HepG2 (cell line): ENCODE measurements around the gene ZNF597. TPM values are rescaled to one million over a fixed set of nuclear protein-coding genes. Genes with fewer than 3 reads are reported as not detected.

Experiments used
- CHCHD3 ChIP-seq: sonication (generic); formaldehyde crosslinking; IDR thresholded peaks from 2 replicates; pipeline ENCODE4 v1.8.0; 2022; ENCODE audit warnings: mild to moderate bottlenecking, missing genetic modification reagents, moderate library complexity
- CHD2 ChIP-seq: IDR thresholded peaks from 2 replicates; pipeline ENCODE4 v1.6.1; 2011; ENCODE audit warnings: low read depth, low read length, improper control_type of control experiment
- MAZ ChIP-seq, 2 experiments: sonication (generic) in 1 of 2; formaldehyde crosslinking in 1 of 2; IDR thresholded peaks; 2 replicates each; pipeline versions ENCODE4 v1.5.0 to v1.6.1; 2012 to 2020; ENCODE audit warnings: low read depth in 2 of 2, mild to moderate bottlenecking in 2 of 2, borderline replicate concordance in 1 of 2, improper control_type of control experiment in 1 of 2, low read length in 1 of 2, missing genetic modification reagents in 1 of 2, moderate library complexity in 1 of 2
- MXD4 ChIP-seq: IDR thresholded peaks from 2 replicates; pipeline ENCODE4 v1.6.1; 2016; ENCODE audit warnings: mild to moderate bottlenecking, missing biosample characterization, missing genetic modification reagents
- MXI1 ChIP-seq: IDR thresholded peaks from 3 replicates; pipeline ENCODE4 v1.6.1; 2012; ENCODE audit warnings: low read depth, low read length, inconsistent platforms, borderline replicate concordance
- NFE2L1 ChIP-seq: sonication (generic); formaldehyde crosslinking; IDR thresholded peaks from 2 replicates; pipeline ENCODE4 v1.4.0; 2020; ENCODE audit warnings: missing genetic modification reagents, mild to moderate bottlenecking, borderline replicate concordance
- SALL2 ChIP-seq: sonication (generic); formaldehyde crosslinking; IDR thresholded peaks from 2 replicates; pipeline ENCODE4 v1.8.1; 2023; ENCODE audit warnings: mild to moderate bottlenecking, missing genetic modification reagents, inconsistent platforms
- SMAD1 ChIP-seq: sonication (generic); formaldehyde crosslinking; IDR thresholded peaks from 2 replicates; pipeline ENCODE4 v1.4.0; 2020; ENCODE audit warnings: missing genetic modification reagents, low read depth, mild to moderate bottlenecking, borderline replicate concordance
- SMYD3 ChIP-seq: sonication (generic); formaldehyde crosslinking; IDR thresholded peaks from 2 replicates; pipeline ENCODE4 v1.8.1; 2023; ENCODE audit warnings: mild to moderate bottlenecking, missing genetic modification reagents
- SUZ12 ChIP-seq: fragments of 150-350 bp; IDR thresholded peaks from 2 replicates; pipeline ENCODE4 v1.6.1; 2014; ENCODE audit warnings: low read depth, low read length
- TARDBP ChIP-seq: sonication (generic); formaldehyde crosslinking; IDR thresholded peaks from 2 replicates; pipeline ENCODE4 v1.8.0; 2022; ENCODE audit warnings: mild to moderate bottlenecking, missing genetic modification reagents
- THAP11 ChIP-seq: IDR thresholded peaks from 2 replicates; pipeline ENCODE4 v1.6.1; 2016; ENCODE audit warnings: missing biosample characterization, missing genetic modification reagents
- ZMYM3 ChIP-seq: sonication (generic); formaldehyde crosslinking; IDR thresholded peaks from 2 replicates; pipeline ENCODE4 v1.5.1; 2020; ENCODE audit warnings: mild to moderate bottlenecking, missing genetic modification reagents
- ZNF589 ChIP-seq: sonication (generic); formaldehyde crosslinking; conservative IDR thresholded peaks from 2 replicates; pipeline ENCODE4 v1.8.0; 2022; ENCODE audit warnings: mild to moderate bottlenecking, moderate library complexity, missing genetic modification reagents
- ZNF747 ChIP-seq: sonication (generic); formaldehyde crosslinking; IDR thresholded peaks from 2 replicates; pipeline ENCODE4 v1.8.1; 2023; ENCODE audit warnings: missing genetic modification reagents, mild to moderate bottlenecking, borderline replicate concordance
- ZNF776 ChIP-seq: sonication (generic); formaldehyde crosslinking; IDR thresholded peaks from 2 replicates; pipeline ENCODE4 v1.4.0; 2020; ENCODE audit warnings: mild to moderate bottlenecking, missing genetic modification reagents
- polyA plus RNA-seq, 8 experiments: library from polyadenylated mRNA; depleted of rRNA in 3 of 8; stranded (reverse) in 7 of 8; unstranded in 1 of 8; fragments of >200 nt; fragmentation: Illumina TruSeq in 4 of 8; extraction: Trizol in 4 of 8; gene quantifications; 2 replicates each; pipeline versions ENCODE4 v1.2.1 to v1.2.3, GENCODE V29; 2011 to 2016; ENCODE audit warnings: low read depth in 4 of 8, missing spikeins in 1 of 8, mixed read lengths in 1 of 8; ENCODE audit not compliant: insufficient read depth in 1 of 8
- total RNA-seq, 5 experiments: library from RNA; depleted of rRNA; stranded (reverse); fragments of >200 nt; fragmentation: Illumina TruSeq; extraction: Trizol; gene quantifications; 2 replicates each; pipeline ENCODE4 v1.2.3, GENCODE V29; 2016; ENCODE audit warnings: low read depth in 1 of 5
- TF ChIP-seq, protein P1 (sequence below): sonication (generic); formaldehyde crosslinking; IDR thresholded peaks from 2 replicates; pipeline ENCODE4 v1.4.0; 2020; ENCODE audit warnings: mild to moderate bottlenecking, low read depth, missing genetic modification reagents
- TF ChIP-seq, protein P2 (sequence below): IDR thresholded peaks from 2 replicates; pipeline ENCODE4 v1.6.1; 2016; ENCODE audit warnings: low read depth, borderline replicate concordance
- TF ChIP-seq, protein P3 (sequence below), 2 experiments: fragments of 450-650 bp in 1 of 2; sonication (generic) in 1 of 2; formaldehyde crosslinking; IDR thresholded peaks; 2 replicates each; pipeline versions ENCODE4 v1.5.0 to v1.8.0; 2020 to 2022; ENCODE audit warnings: mild to moderate bottlenecking in 1 of 2, missing genetic modification reagents in 1 of 2
- TF ChIP-seq, protein P4 (sequence below): sonication (generic); formaldehyde crosslinking; IDR thresholded peaks from 2 replicates; pipeline ENCODE4 v1.5.0; 2020; ENCODE audit warnings: mild to moderate bottlenecking, missing genetic modification reagents

The ZNF597 gene
- total and polyA plus RNA-seq, 2 of the 13 experiments (the other 11 are each of a cell fraction or from before 2014, with no cell fraction given): 1.3 to 2.4 TPM

DNA sequence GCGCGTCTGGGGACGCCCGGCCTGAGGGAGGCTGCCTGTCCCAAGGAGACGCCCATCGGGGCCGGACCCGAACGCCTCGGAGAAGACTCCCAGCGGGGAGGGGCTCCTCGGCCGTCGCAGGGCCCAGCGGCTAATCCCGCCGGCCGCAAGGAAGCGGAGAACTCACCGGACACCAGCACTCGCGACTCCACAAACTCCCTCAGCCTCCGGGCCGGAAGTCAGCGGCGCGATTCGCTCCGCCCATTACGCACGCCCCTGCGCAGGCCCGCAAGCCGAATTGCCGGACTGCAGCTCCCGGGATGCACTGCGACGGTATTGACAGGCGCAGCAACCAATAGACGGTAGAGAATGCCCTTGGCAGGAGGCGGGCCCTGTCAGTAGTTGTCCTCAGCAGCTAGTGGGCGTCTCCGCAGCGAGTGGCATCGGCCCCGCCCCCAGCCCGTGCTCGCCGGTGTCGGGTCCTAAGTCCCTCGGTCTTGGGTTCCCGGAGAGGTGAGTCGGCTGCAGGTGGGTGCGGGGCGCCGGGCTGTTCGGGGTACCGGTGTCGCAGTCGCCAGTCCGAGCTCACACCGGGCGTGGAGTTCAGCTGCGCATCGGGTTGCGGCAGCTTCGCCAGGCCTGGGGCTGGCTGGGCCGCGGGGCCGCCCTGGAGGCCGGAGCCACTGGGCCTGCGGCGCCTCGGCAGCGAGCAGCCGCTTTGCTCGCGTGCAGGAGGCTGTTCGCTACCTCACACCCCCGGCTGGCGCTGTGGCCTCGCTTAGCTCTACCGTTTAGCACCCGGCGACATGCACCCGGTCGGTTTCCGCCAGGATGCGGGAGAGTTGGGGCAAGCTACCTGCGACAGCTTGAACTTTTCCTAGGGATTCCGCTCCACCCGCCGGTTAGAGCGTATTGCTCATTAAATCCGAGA, 42.3 kb downstream of the ZNF597 start, which contains the start of the genes ZNF174 and ZSCAN32 (continued):
- TF ChIP-seq, protein P1, sequence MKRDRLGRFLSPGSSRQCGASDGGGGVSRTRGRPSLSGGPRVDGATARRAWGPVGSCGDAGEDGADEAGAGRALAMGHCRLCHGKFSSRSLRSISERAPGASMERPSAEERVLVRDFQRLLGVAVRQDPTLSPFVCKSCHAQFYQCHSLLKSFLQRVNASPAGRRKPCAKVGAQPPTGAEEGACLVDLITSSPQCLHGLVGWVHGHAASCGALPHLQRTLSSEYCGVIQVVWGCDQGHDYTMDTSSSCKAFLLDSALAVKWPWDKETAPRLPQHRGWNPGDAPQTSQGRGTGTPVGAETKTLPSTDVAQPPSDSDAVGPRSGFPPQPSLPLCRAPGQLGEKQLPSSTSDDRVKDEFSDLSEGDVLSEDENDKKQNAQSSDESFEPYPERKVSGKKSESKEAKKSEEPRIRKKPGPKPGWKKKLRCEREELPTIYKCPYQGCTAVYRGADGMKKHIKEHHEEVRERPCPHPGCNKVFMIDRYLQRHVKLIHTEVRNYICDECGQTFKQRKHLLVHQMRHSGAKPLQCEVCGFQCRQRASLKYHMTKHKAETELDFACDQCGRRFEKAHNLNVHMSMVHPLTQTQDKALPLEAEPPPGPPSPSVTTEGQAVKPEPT (CRISPR knock-in tag): 0 out of 2 replicates have a peak, but pooled peaks have one; percentile 0
- TF ChIP-seq NFE2L1 (no peak), MAZ (IDR thresholded peaks at IDR 0.05; ENCODE audit: borderline replicate concordance, low read depth, low read length) (no peak), MAZ (CRISPR knock-in tag; IDR thresholded peaks at IDR 0.05; ENCODE audit: low read depth) (peak; percentile 93), SALL2 (CRISPR knock-in tag) (peak; percentile 87), TARDBP (CRISPR knock-in tag) (peak; percentile 92; the same call in 1 of the 2 replicates), ZMYM3 (CRISPR knock-in tag) (peak; percentile 64; the same call in 1 of the 2 replicates), SMAD1 (CRISPR knock-in tag) (peak; percentile 50; the same call in 1 of the 2 replicates), MXI1 (peak; percentile 83; the same call in 1 of the 3 replicates), CHD2 (peak; percentile 71), THAP11 (CRISPR knock-in tag) (peak; percentile 98), CHCHD3 (CRISPR knock-in tag) (0 out of 2 replicates have a peak, but pooled peaks have one; percentile 76), SMYD3 (CRISPR knock-in tag) (peak; percentile 30; the same call in 1 of the 2 replicates), SUZ12 (peak; percentile 82), MXD4 (peak; percentile 77), ZNF589 (CRISPR knock-in tag) (no peak; the same call in none of the 2 replicates), ZNF776 (CRISPR knock-in tag) (peak; percentile 44), ZNF747 (CRISPR knock-in tag) (peak; percentile 77)
- TF ChIP-seq, protein P2, sequence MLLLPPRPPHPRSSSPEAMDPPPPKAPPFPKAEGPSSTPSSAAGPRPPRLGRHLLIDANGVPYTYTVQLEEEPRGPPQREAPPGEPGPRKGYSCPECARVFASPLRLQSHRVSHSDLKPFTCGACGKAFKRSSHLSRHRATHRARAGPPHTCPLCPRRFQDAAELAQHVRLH (CRISPR knock-in tag): peak; percentile 80; the same call in 1 of the 2 replicates
- TF ChIP-seq, protein P3, sequence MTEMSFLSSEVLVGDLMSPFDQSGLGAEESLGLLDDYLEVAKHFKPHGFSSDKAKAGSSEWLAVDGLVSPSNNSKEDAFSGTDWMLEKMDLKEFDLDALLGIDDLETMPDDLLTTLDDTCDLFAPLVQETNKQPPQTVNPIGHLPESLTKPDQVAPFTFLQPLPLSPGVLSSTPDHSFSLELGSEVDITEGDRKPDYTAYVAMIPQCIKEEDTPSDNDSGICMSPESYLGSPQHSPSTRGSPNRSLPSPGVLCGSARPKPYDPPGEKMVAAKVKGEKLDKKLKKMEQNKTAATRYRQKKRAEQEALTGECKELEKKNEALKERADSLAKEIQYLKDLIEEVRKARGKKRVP (CRISPR knock-in tag; IDR thresholded peaks at IDR 0.05): peak in 1 of 2 experiments; percentile 71; a peak in 2 of 4 replicates
- TF ChIP-seq, protein P4, sequence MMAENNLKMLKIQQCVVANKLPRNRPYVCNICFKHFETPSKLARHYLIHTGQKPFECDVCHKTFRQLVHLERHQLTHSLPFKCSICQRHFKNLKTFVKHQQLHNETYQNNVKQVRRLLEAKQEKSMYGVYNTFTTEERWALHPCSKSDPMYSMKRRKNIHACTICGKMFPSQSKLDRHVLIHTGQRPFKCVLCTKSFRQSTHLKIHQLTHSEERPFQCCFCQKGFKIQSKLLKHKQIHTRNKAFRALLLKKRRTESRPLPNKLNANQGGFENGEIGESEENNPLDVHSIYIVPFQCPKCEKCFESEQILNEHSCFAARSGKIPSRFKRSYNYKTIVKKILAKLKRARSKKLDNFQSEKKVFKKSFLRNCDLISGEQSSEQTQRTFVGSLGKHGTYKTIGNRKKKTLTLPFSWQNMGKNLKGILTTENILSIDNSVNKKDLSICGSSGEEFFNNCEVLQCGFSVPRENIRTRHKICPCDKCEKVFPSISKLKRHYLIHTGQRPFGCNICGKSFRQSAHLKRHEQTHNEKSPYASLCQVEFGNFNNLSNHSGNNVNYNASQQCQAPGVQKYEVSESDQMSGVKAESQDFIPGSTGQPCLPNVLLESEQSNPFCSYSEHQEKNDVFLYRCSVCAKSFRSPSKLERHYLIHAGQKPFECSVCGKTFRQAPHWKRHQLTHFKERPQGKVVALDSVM (CRISPR knock-in tag): peak; percentile 48; the same call in 1 of the 2 replicates
